ENCODE data around the gene TAGAP. TPM values are rescaled to one million over a fixed set of nuclear protein-coding genes. Genes with fewer than 3 reads are reported as not detected.
"Not testable (repeated sequence)": the region's sequence is repeated elsewhere in the genome, so short reads cannot be mapped to it uniquely, and the experiment has no call there.

Gene TAGAP
- total RNA-seq, 1 experiment from 2014 or later, result 0.22 TPM

- H3K27ac Mint-ChIP-seq, result no peak overlapping the region
- TF ChIP-seq, protein P1, sequence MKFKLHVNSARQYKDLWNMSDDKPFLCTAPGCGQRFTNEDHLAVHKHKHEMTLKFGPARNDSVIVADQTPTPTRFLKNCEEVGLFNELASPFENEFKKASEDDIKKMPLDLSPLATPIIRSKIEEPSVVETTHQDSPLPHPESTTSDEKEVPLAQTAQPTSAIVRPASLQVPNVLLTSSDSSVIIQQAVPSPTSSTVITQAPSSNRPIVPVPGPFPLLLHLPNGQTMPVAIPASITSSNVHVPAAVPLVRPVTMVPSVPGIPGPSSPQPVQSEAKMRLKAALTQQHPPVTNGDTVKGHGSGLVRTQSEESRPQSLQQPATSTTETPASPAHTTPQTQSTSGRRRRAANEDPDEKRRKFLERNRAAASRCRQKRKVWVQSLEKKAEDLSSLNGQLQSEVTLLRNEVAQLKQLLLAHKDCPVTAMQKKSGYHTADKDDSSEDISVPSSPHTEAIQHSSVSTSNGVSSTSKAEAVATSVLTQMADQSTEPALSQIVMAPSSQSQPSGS (CRISPR knock-in tag; IDR thresholded peaks at IDR 0.05; ENCODE audit: borderline replicate concordance, low read depth), result no peak
- TF ChIP-seq, protein P2, sequence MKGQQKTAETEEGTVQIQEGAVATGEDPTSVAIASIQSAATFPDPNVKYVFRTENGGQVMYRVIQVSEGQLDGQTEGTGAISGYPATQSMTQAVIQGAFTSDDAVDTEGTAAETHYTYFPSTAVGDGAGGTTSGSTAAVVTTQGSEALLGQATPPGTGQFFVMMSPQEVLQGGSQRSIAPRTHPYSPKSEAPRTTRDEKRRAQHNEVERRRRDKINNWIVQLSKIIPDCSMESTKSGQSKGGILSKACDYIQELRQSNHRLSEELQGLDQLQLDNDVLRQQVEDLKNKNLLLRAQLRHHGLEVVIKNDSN (CRISPR knock-in tag; IDR thresholded peaks at IDR 0.05), result no peak
- TF ChIP-seq SP1 (CRISPR knock-in tag; conservative IDR thresholded peaks at IDR 0.05) (no peak), FOXJ3 (CRISPR knock-in tag; IDR thresholded peaks at IDR 0.05; ENCODE audit: borderline replicate concordance) (no peak), ZNF263 (CRISPR knock-in tag; IDR thresholded peaks at IDR 0.05; ENCODE audit: low read depth) (no peak), ELF4 (CRISPR knock-in tag; IDR thresholded peaks at IDR 0.05; ENCODE audit: low read depth) (no peak), TEAD1 (CRISPR knock-in tag; IDR thresholded peaks at IDR 0.05) (no peak), RORB (CRISPR knock-in tag; IDR thresholded peaks at IDR 0.05) (no peak), AFF4 (CRISPR knock-in tag; IDR thresholded peaks at IDR 0.05; ENCODE audit: borderline replicate concordance) (no peak), NFATC4 (CRISPR knock-in tag; IDR thresholded peaks at IDR 0.05) (no peak), JAZF1 (CRISPR knock-in tag; IDR thresholded peaks at IDR 0.05) (no peak)
- ChIA-PET POLR2A (interaction anchor here (0.6 kb wide), 1 partner anchor 150 kb away, joined by 3 read pairs; no protein-coding TSS in a partner anchor), CTCF (interaction anchor here (1.3 to 7.6 kb wide), 3 partner anchors 31 to 96 kb away, joined by 4 to 92 read pairs (median 5); no protein-coding TSS in a partner anchor)
- H3K36me3 Mint-ChIP-seq, result no peaks in the 10 kb centered on the region
- no peaks in the 10 kb centered on the region for H3K9me3 Mint-ChIP-seq
- ATAC-seq, result no peak
- no peak for DNase-seq (ENCODE audit: low spot score)
- H3K4me1 Mint-ChIP-seq, result peaks cover 15% of the 10 kb centered on the region
- H3K27me3 Mint-ChIP-seq (ENCODE audit: low read depth), result no peaks in the 10 kb centered on the region
- no peak overlapping the region for H3K4me3 Mint-ChIP-seq
Observed at GRCh38 chr6:159038914-159039884, 5.6 kb downstream of the TAGAP start.

DNA sequence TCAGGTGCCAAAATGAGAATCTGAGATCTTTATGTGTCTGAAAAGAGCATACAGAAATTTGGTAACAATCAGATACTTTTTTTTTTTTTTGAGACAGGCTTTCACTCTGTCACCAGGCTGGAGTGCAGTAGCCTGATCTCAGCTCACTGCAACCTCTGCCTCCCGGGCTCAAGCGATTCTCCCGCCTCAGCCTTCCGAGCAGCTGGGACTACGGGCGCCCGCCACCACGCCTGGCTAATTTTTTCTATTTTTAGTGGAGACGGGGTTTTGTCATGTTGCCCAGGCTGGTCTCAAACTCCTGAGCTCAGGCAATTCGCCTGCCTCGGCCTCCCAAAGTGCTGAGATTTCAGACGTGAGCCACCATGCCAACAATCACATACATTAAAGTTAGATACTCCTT, 6.5 kb downstream of the TAGAP start:
- H3K9me3 Mint-ChIP-seq; H3K27me3 Mint-ChIP-seq (ENCODE audit: low read depth); H3K27ac Mint-ChIP-seq; ATAC-seq; H3K4me3 Mint-ChIP-seq; H3K36me3 Mint-ChIP-seq; DNase-seq (ENCODE audit: low spot score): not testable (repeated sequence)
- ChIA-PET CTCF (interaction anchor here (0.7 to 7.6 kb wide), 2 partner anchors 96 to 160 kb away, joined by 7 to 92 read pairs; no protein-coding TSS in a partner anchor), POLR2A (interaction anchor here (0.6 kb wide), 1 partner anchor 151 kb away, joined by 3 read pairs; no protein-coding TSS in a partner anchor)
- peaks cover 15% of the 10 kb centered on the region for H3K4me1 Mint-ChIP-seq

DNA sequence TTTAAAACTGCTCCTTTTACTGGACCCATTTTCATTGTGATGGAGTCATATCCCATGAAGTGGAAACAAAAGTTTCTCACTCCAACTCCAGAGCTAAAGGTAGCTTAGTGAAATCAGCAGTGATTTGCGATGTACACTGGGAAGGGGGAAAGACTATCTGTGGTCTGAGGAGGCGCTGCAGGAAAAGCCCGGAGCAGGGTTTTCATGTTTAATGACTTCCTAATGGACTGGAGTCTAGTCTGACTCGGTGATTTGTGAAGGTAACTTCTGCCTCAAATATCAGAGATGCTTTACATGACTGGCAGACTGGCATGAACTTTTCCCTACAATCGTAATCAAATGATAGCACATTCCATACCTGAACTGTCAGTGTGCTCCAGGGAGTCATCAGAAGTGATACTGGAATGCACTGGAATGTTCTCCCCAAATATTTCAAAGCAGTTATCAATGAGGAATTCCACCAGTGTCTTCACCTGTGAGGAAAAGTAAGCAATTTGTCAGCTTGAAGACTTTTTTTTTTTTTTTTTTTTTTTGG, 7.0 kb downstream of the TAGAP start:
- ATAC-seq, result no peak
- Mint-ChIP-seq H3K27me3 (ENCODE audit: low read depth) (no peaks in the 10 kb centered on the region), H3K4me1 (peaks cover 11% of the 10 kb centered on the region), H3K36me3 (no peaks in the 10 kb centered on the region), H3K9me3 (no peaks in the 10 kb centered on the region), H3K4me3 (no peak overlapping the region), H3K27ac (no peak overlapping the region)
- ChIA-PET CTCF (interaction anchor here (0.7 to 7.6 kb wide), 3 partner anchors 66 to 160 kb away, joined by 7 to 92 read pairs (median 14); no protein-coding TSS in a partner anchor), POLR2A (no interaction called here)
- DNase-seq (ENCODE audit: low spot score), result no peak
- TF ChIP-seq PRDM15 (CRISPR knock-in tag; IDR thresholded peaks at IDR 0.05) (peak; percentile 90), ZNF671 (CRISPR knock-in tag; IDR thresholded peaks at IDR 0.05) (no peak), ELF4 (CRISPR knock-in tag; IDR thresholded peaks at IDR 0.05; ENCODE audit: low read depth) (no peak)

Measured in WTC11 (cell line).